GM13976 (cell line): ENCODE data around the gene DLGAP5.
A peak's percentile ranks its signal among the peaks of the same experiment; 100 is the strongest.

Source experiments
- DNase-seq: peaks from one replicate; pipeline ENCODE4 v3.0.0; 2012; ENCODE audit warnings: low spot score
- CTCF ChIP-seq: IDR thresholded peaks from 2 replicates; pipeline ENCODE4 v1.5.1; 2012; ENCODE audit warnings: borderline replicate concordance, mild to moderate bottlenecking; ENCODE audit not compliant: insufficient read depth; ENCODE audit errors: extremely low read depth, missing control alignments, control extremely low read depth
- in situ Hi-C: fragments of 300-500 bp; cut with MboI; formaldehyde crosslinking; loops from one replicate; pipeline ENCODE4 v1.12.0; 2022; ENCODE audit warnings: low sequenced_read_pairs, mixed read lengths, inconsistent platforms; ENCODE audit not compliant: unreplicated experiment

DLGAP5 gene

GRCh38 chr14:55107766-55108554 lies 83.4 kb downstream of the DLGAP5 start:
- peak; percentile 72 for DNase-seq
- in situ Hi-C loops: no loop called here
- no peak for TF ChIP-seq CTCF

GRCh38 chr14:55105991-55106390 lies 85.4 kb downstream of the DLGAP5 start:
- no peak for DNase-seq
- no peak for TF ChIP-seq CTCF
- in situ Hi-C loops: no loop called here

GRCh38 chr14:55103971-55104954 lies 87.1 kb downstream of the DLGAP5 start:
- no peak for DNase-seq
- in situ Hi-C loops: no loop called here
- no peak for TF ChIP-seq CTCF

GRCh38 chr14:55103005-55103640 lies 88.3 kb downstream of the DLGAP5 start:
- no peak for TF ChIP-seq CTCF
- peak; percentile 51 for DNase-seq
- in situ Hi-C loops: no loop called here

- DNase-seq: peak; percentile 64
- in situ Hi-C loops: no loop called here
- TF ChIP-seq CTCF: no peak
Observed at GRCh38 chr14:55102141-55102621, 89.2 kb downstream of the DLGAP5 start.

GRCh38 chr14:55101698-55102097 lies 89.7 kb downstream of the DLGAP5 start:
- in situ Hi-C loops: no loop called here
- no peak for DNase-seq

More at GRCh38 chr14:55101698-55102097, 89.7 kb downstream of the DLGAP5 start:
- no peak for TF ChIP-seq CTCF
